ENCODE data around the gene CITED4.

- TF ChIP-seq EZH2phosphoT487 (IDR thresholded peaks at IDR 0.05; ENCODE audit: borderline replicate concordance, low read depth, low read length), result no peak
- TF ChIP-seq CTCF (conservative IDR thresholded peaks at IDR 0.05; ENCODE audit: low read length), result no peak
Observed at GRCh38 chr1:40829631-40830245, 32.4 kb downstream of the CITED4 start.
